Measurements from ENCODE around the gene SLC17A6.

Gene SLC17A6

GRCh38 chr11:22337596-22338485, at the start of gene SLC17A6:
Gene SLC17A6, plus strand, starts transcription at chr11:22338381. Its CDS starts 153 bp downstream, at chr11:22338534.
- peak; percentile 28 for DNase-seq

GRCh38 chr11:22302368-22302767, 35.8 kb upstream of the SLC17A6 start:
- DNase-seq = no peak

- DNase-seq = peak; percentile 21
Observed at GRCh38 chr11:22304337-22304961, 33.7 kb upstream of the SLC17A6 start.

- DNase-seq = no peak
Observed at GRCh38 chr11:22317656-22318055, 20.5 kb upstream of the SLC17A6 start.

- DNase-seq = no peak
Observed at GRCh38 chr11:22331771-22332170, 6.4 kb upstream of the SLC17A6 start.

- no peak for DNase-seq
Observed at GRCh38 chr11:22336587-22336986, 1.6 kb upstream of the SLC17A6 start.

GRCh38 chr11:22339611-22340010, 1.4 kb downstream of the SLC17A6 start:
- DNase-seq = no peak

- no peak for DNase-seq
Observed at GRCh38 chr11:22340235-22340634, 2.1 kb downstream of the SLC17A6 start.

GRCh38 chr11:22340701-22341587, 2.8 kb downstream of the SLC17A6 start:
- no peak for DNase-seq

- no peak for DNase-seq
Observed at GRCh38 chr11:22341588-22341931, 3.4 kb downstream of the SLC17A6 start.

GRCh38 chr11:22342211-22343031, 4.2 kb downstream of the SLC17A6 start:
- no peak for DNase-seq

- DNase-seq = no peak
Observed at GRCh38 chr11:22343032-22343324, 4.8 kb downstream of the SLC17A6 start.

GRCh38 chr11:22343371-22344032, 5.3 kb downstream of the SLC17A6 start:
- no peak for DNase-seq

GRCh38 chr11:22344081-22344480, 5.9 kb downstream of the SLC17A6 start:
- no peak for DNase-seq

GRCh38 chr11:22346282-22346681, 8.1 kb downstream of the SLC17A6 start:
- no peak for DNase-seq

- DNase-seq = no peak
Observed at GRCh38 chr11:22347857-22348487, 9.8 kb downstream of the SLC17A6 start.

- no peak for DNase-seq
Observed at GRCh38 chr11:22349491-22349890, 11.3 kb downstream of the SLC17A6 start.

- DNase-seq = no peak
Observed at GRCh38 chr11:22359295-22359694, 21.1 kb downstream of the SLC17A6 start.

GRCh38 chr11:22371160-22371559, 33.0 kb downstream of the SLC17A6 start:
- DNase-seq = no peak

- DNase-seq = no peak
Observed at GRCh38 chr11:22387126-22387525, 48.9 kb downstream of the SLC17A6 start.

- no peak for DNase-seq
Observed at GRCh38 chr11:22389526-22390282, 51.5 kb downstream of the SLC17A6 start.
